Mucosa of descending colon (tissue), 3 donors: ENCODE measurements around the gene PDSS2. TPM values are rescaled to one million over a fixed set of nuclear protein-coding genes. Genes with fewer than 3 reads are reported as not detected.

ENCODE experiments used
- ATAC-seq: fragments of 200-7000 bp; cut with Tn5 transposase; one replicate; pipeline ENCODE4 v1.9.1; 2020; ENCODE audit warnings: mild to moderate bottlenecking, moderate library complexity
- DNase-seq, 3 donors: peaks; one replicate each; pipeline ENCODE4 v3.0.0-alpha.2; 2020
- H3K36me3 ChIP-seq: fragments of 200-600 bp; one replicate; pipeline ENCODE4 v1.8.0; 2021; ENCODE audit warnings: low read depth, mild to moderate bottlenecking
- H3K4me1 ChIP-seq: fragments of 200-600 bp; one replicate; pipeline ENCODE4 v1.8.0; 2021; ENCODE audit warnings: low read depth, mild to moderate bottlenecking
- H3K4me3 ChIP-seq: fragments of 200-600 bp; one replicate; pipeline ENCODE4 v1.8.0; 2021; ENCODE audit warnings: mild to moderate bottlenecking
- H3K9me3 ChIP-seq: fragments of 200-600 bp; one replicate; pipeline ENCODE4 v1.8.0; 2021; ENCODE audit warnings: mild to moderate bottlenecking
- CTCF ChIP-seq: fragments of 200-600 bp; IDR thresholded peaks from one replicate; pipeline ENCODE4 v1.8.0; 2022; ENCODE audit warnings: antibody characterized with exemption, mild to moderate bottlenecking
- intact Hi-C, 2 donors: fragments of 100-400 bp; cut with DNase I in 1 of 2; cut with micrococcal nuclease in 1 of 2; formaldehyde crosslinking; loops; one replicate each; pipeline versions ENCODE4 v1.11.0 to v1.11.1; 2022; cut with DNase I, micrococcal nuclease
- total RNA-seq, 3 donors: library from RNA; stranded (reverse); fragmentation: NEBNext Ultra II Directional in 2 of 3; extraction: Animal tissue kit (Norgen Biotek cat#: 25700) in 2 of 3; gene quantifications; one replicate each; pipeline versions ENCODE4 v1.2.1 to v1.2.4, GENCODE V29; 2021 to 2023
- donor health status: DM: no; HTN: no; CAD: no; lungs with moderate emphysema.
- donor health status: DM: no; HTN: no; CAD: no.
- donor health status: DM: no; HTN: yes; CAD: no.

Gene PDSS2
- total RNA-seq, 3 donors from 2014 or later, result 16.2 to 26.3 (median 25.6) TPM

- H3K4me1 ChIP-seq, result no peaks in the 10 kb centered on the region
- no peak for TF ChIP-seq CTCF
- H3K36me3 ChIP-seq, result no peaks in the 10 kb centered on the region
- intact Hi-C loops, result no loop called here
- no peak overlapping the region for H3K4me3 ChIP-seq
- peaks cover 17% of the 10 kb centered on the region for H3K9me3 ChIP-seq
- no peak for DNase-seq
- ATAC-seq, result no peak
Observed at GRCh38 chr6:107443608-107444267, 15.6 kb downstream of the PDSS2 start.

DNA sequence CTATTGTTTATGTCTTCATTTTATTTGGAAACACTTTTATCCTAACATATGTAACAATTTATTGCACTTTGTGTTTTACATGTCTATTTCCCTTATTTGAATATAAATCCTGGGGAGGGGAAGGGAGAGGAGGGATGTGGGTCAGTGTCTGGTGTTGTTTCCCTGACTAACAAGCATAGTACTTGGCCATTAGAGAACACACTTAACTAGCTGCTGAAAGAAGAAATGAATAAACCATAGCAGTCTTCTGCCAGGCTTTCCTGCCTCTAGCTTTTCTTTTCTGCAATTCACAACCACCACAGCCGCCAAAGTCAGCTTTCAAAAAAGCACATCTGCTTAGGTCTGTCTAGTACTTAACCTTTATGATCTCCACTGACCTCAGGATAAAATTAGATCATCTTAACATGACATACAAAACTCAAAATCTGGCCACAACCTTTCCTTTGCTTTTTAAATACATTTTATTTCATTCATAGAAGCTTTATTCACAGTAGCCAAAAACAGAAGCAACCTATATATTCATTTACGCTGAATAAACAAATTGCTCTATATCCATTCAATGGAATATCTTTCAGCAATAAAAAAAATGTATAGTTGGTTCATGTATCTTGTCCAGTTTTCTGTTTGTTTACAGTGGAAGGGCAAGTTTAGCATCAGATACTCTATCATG lies 16.3 kb downstream of the PDSS2 start:
- DNase-seq (no peak), ATAC-seq (no peak)
- Histone ChIP-seq H3K36me3 (no peaks in the 10 kb centered on the region), H3K9me3 (peaks cover 10% of the 10 kb centered on the region), H3K4me1 (no peaks in the 10 kb centered on the region), H3K4me3 (no peak overlapping the region)
- no peak for TF ChIP-seq CTCF
- intact Hi-C loops, result no loop called here

GRCh38 chr6:107441682-107442081 lies 17.7 kb downstream of the PDSS2 start:
- Histone ChIP-seq H3K4me1 (no peaks in the 10 kb centered on the region), H3K4me3 (no peak overlapping the region), H3K9me3 (no peaks in the 10 kb centered on the region), H3K36me3 (no peaks in the 10 kb centered on the region)
- intact Hi-C loops, result no loop called here
- ATAC-seq (no peak), DNase-seq (no peak)
- TF ChIP-seq CTCF, result no peak

GRCh38 chr6:107440936-107441335 lies 18.4 kb downstream of the PDSS2 start:
- no peak for DNase-seq
- no peaks in the 10 kb centered on the region for H3K36me3 ChIP-seq
- H3K9me3 ChIP-seq, result no peaks in the 10 kb centered on the region
- intact Hi-C loops, result no loop called here
- TF ChIP-seq CTCF, result no peak
- no peak for ATAC-seq
- no peak overlapping the region for H3K4me3 ChIP-seq
- H3K4me1 ChIP-seq, result no peaks in the 10 kb centered on the region

DNA sequence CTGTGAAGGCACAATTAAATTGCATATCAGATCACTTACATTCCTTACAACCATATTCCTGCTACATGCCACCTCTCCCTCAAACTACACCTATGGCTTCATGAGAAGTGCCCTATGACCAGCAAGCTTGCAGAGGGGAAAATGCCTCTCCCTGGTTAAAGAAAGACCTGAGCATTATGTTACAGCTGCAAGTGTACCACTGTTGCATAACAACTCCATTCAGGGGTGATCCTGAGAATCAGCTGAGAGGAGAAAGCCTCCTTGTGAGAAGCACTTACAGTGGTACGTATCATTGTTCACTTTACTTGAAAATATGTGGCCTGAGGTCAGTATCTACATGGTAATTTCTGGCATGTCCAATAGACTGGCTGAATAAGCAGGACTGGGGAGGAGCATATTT lies 20.0 kb downstream of the PDSS2 start:
- no peak for TF ChIP-seq CTCF
- intact Hi-C loops, result no loop called here
- ATAC-seq (no peak), DNase-seq (no peak)
- Histone ChIP-seq H3K9me3 (no peaks in the 10 kb centered on the region), H3K4me3 (no peak overlapping the region), H3K4me1 (no peaks in the 10 kb centered on the region), H3K36me3 (no peaks in the 10 kb centered on the region)
